ENCODE data around the gene RPEL1.

DNA sequence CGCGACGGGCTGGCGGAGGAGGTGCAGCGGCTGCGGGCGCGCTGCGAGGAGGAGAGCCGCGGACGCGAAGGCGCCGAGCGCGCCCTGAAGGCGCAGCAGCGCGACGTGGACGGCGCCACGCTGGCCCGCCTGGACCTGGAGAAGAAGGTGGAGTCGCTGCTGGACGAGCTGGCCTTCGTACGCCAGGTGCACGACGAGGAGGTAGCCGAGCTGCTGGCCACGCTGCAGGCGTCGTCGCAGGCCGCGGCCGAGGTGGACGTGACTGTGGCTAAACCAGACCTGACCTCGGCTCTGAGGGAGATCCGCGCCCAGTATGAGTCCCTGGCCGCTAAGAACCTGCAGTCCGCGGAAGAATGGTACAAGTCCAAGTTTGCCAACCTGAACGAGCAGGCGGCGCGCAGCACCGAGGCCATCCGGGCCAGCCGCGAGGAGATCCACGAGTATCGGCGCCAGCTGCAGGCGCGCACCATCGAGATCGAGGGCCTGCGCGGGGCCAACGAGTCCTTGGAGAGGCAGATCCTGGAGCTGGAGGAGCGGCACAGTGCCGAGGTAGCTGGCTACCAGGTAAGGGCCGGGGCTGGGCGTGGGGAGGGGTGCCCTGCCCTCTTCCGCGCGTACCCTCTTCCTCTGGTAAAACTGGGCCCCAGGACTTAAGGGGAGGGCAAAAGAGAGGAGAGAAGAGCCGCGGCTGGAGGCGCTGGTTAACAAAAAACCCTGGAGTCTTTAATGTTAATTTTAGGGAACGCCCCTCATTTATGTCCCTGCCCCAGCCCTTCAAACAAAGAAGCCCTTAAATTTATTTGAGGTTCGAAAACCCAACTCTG, 32.2 kb downstream of the RPEL1 start:
- TF ChIP-seq BHLHE40 (IDR thresholded peaks at IDR 0.05; ENCODE audit: borderline replicate concordance) (no peak), SP1 (IDR thresholded peaks at IDR 0.05) (no peak), SUZ12 (IDR thresholded peaks at IDR 0.05) (no peak), FOXM1 (IDR thresholded peaks at IDR 0.05; ENCODE audit: borderline replicate concordance) (no peak), FOXK2 (IDR thresholded peaks at IDR 0.05) (no peak), NFRKB (IDR thresholded peaks at IDR 0.05) (no peak), HDGF (IDR thresholded peaks at IDR 0.05; ENCODE audit: borderline replicate concordance) (no peak), FOXA1 (IDR thresholded peaks at IDR 0.05) (no peak), ZNF384 (IDR thresholded peaks at IDR 0.05) (no peak), TARDBP (IDR thresholded peaks at IDR 0.05) (no peak)
